SJSA1 (cell line): ENCODE data around the gene FAM107A. TPM values are rescaled to one million over a fixed set of nuclear protein-coding genes. Genes with fewer than 3 reads are reported as not detected.

ENCODE experiments used
- DNase-seq, 2 experiments: peaks; one replicate each; pipeline ENCODE4 v3.0.0-alpha.2; 2015 to 2020; ENCODE audit warnings: low spot score in 2 of 2, low read depth in 1 of 2
- H3K27ac ChIP-seq: fragments of 250-450 bp; sonication (Bioruptor Pico); 2 replicates; pipeline ENCODE4 v1.5.1; 2020; ENCODE audit warnings: mild to moderate bottlenecking, moderate library complexity
- H3K27me3 ChIP-seq: fragments of 250-450 bp; sonication (Bioruptor Pico); replicated peaks from 2 replicates; pipeline ENCODE4 v1.5.1; 2020; ENCODE audit warnings: mild to moderate bottlenecking, moderate library complexity
- H3K36me3 ChIP-seq: fragments of 250-450 bp; sonication (Bioruptor Pico); 2 replicates; pipeline ENCODE4 v1.5.1; 2020; ENCODE audit warnings: mild to moderate bottlenecking
- H3K4me1 ChIP-seq: fragments of 250-450 bp; sonication (Bioruptor Pico); replicated peaks from 2 replicates; pipeline ENCODE4 v1.6.1; 2021; ENCODE audit warnings: mild to moderate bottlenecking
- H3K4me3 ChIP-seq: fragments of 250-450 bp; sonication (Bioruptor Pico); 2 replicates; pipeline ENCODE4 v1.5.1; 2020; ENCODE audit warnings: mild to moderate bottlenecking
- H3K9me3 ChIP-seq: fragments of 250-450 bp; sonication (Bioruptor Pico); replicated peaks from 2 replicates; pipeline ENCODE4 v1.5.1; 2020; ENCODE audit warnings: mild to moderate bottlenecking
- total RNA-seq: library from RNA; depleted of rRNA; stranded (reverse); fragments of >200 nt; shearing (Covaris generic); gene quantifications from 2 replicates; pipeline ENCODE4 v1.2.3, GENCODE V29; 2014; rRNA removed

The FAM107A gene, protein sequence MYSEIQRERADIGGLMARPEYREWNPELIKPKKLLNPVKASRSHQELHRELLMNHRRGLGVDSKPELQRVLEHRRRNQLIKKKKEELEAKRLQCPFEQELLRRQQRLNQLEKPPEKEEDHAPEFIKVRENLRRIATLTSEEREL
- total RNA-seq, result not detected in 2 replicates

GRCh38 chr3:58577269-58577821 lies at the start of gene FAM107A:
TSS of gene FAM107A (minus strand) at chr3:58577391. CDS start at chr3:58569860, 7,531 bp downstream.
- H3K4me3 ChIP-seq, result no peak within 1 kb of the TSS

DNA sequence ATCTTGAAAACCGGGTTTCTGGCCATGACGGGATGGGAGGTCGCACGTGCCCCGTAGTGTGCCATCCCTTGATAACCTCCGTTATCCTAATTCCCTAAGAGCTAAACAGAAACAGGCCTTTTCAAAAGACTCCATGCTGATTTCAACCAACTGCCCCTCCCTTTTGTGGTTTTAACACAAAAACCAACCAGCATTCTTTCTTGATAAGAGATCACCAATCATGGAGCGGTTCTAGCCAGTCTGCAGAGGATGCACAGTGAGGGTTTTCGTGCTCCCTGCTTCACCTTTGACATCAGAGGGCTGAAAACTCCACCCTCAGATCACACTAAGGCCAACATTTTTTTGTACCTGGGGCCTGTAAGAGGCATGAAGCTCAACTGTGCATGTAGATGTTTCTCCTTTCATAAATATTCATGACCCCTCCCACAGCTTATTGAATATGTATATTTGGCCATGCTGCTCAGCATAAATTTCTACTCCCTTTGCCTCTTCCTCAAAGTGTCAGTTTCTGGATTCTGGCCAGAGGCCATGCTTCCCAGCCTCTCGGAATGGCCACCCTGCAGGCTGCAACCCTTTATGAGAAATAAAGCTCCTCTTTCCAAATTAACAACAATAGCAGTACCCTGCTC lies 48.1 kb upstream of the FAM107A start:
- peaks cover 32% of the 10 kb centered on the region for H3K4me1 ChIP-seq
- no peaks in the 10 kb centered on the region for H3K36me3 ChIP-seq
- H3K4me3 ChIP-seq, result no peak overlapping the region
- no peaks in the 10 kb centered on the region for H3K27me3 ChIP-seq
- H3K27ac ChIP-seq, result no peak overlapping the region
- no peak for DNase-seq
- H3K9me3 ChIP-seq, result 0 out of 2 replicates have a peak, but pooled peaks cover 3% of the 10 kb centered on the region

More at GRCh38 chr3:58577269-58577821, at the start of gene FAM107A:
- Histone ChIP-seq H3K9me3 (no peaks in the 10 kb centered on the region), H3K36me3 (no peaks in the 10 kb centered on the region), H3K27ac (no peak within 1 kb of the TSS), H3K4me1 (no peaks in the 10 kb centered on the region), H3K27me3 (no peaks in the 10 kb centered on the region)
- DNase-seq, result no peak

GRCh38 chr3:58624550-58624949 lies 47.4 kb upstream of the FAM107A start:
- Histone ChIP-seq H3K4me3 (no peak overlapping the region), H3K4me1 (peaks cover 25% of the 10 kb centered on the region), H3K9me3 (no peaks in the 10 kb centered on the region), H3K27ac (no peak overlapping the region), H3K36me3 (no peaks in the 10 kb centered on the region), H3K27me3 (no peaks in the 10 kb centered on the region)
- DNase-seq, result no peak

DNA sequence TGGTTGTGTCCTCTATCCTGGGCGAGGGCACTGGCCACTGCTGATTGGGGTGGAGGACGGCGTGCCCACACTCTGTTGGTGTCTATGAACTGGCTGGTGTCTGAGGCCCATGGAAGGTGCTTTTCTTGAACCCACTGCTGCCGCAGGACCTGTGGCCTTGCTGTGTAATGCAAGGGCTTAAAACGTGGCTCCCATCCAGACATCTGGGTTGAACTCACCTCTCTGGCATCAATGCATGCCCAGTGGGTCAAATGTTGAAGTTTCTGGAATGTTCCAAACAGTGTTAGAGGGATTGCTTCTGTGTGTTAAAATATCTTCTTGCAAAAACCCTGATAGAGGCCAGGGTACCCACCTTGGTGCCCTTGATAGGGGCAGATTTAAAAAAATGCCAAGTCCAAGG lies 46.8 kb upstream of the FAM107A start:
- no peaks in the 10 kb centered on the region for H3K9me3 ChIP-seq
- H3K27ac ChIP-seq, result no peak overlapping the region
- no peak overlapping the region for H3K4me3 ChIP-seq
- H3K36me3 ChIP-seq, result no peaks in the 10 kb centered on the region
- peaks cover 19% of the 10 kb centered on the region for H3K4me1 ChIP-seq
- no peak for DNase-seq
- no peaks in the 10 kb centered on the region for H3K27me3 ChIP-seq

DNA sequence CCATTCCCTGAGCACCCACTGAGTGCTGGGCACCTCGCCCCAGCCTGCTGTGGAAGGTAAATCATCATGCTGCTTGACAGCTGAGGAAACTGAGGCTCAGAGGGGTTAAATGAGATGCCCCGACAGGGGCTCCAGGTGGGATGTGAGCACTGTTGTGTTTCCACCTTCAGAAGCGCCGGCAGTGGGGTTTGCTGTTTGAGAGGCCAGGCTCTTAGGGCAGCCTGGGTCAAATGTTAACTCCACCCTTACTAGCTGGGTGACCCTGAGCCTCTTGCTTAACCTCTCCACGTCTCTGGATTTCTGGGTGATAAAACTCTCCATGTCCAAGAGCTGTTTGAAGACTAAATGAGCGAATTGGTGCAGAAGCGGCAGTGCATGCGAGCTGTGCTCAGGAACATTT lies 46.3 kb upstream of the FAM107A start:
- H3K4me1 ChIP-seq, result peaks cover 14% of the 10 kb centered on the region
- no peaks in the 10 kb centered on the region for H3K36me3 ChIP-seq
- H3K27ac ChIP-seq, result no peak overlapping the region
- no peak overlapping the region for H3K4me3 ChIP-seq
- DNase-seq, result no peak
- H3K9me3 ChIP-seq, result no peaks in the 10 kb centered on the region
- no peaks in the 10 kb centered on the region for H3K27me3 ChIP-seq

GRCh38 chr3:58622892-58623291 lies 45.7 kb upstream of the FAM107A start:
- H3K36me3 ChIP-seq, result no peaks in the 10 kb centered on the region
- no peaks in the 10 kb centered on the region for H3K27me3 ChIP-seq
- no peaks in the 10 kb centered on the region for H3K9me3 ChIP-seq
- H3K27ac ChIP-seq, result no peak overlapping the region
- no peak for DNase-seq
- peaks cover 8% of the 10 kb centered on the region for H3K4me1 ChIP-seq
- no peak overlapping the region for H3K4me3 ChIP-seq

- Histone ChIP-seq H3K4me3 (no peak overlapping the region), H3K9me3 (no peaks in the 10 kb centered on the region), H3K36me3 (no peaks in the 10 kb centered on the region), H3K27me3 (no peaks in the 10 kb centered on the region), H3K4me1 (peaks cover 3% of the 10 kb centered on the region), H3K27ac (no peak overlapping the region)
- no peak for DNase-seq
Measured at GRCh38 chr3:58622436-58622835, 45.2 kb upstream of the FAM107A start.

GRCh38 chr3:58621086-58621830 lies 44.1 kb upstream of the FAM107A start:
- Histone ChIP-seq H3K27ac (no peak overlapping the region), H3K27me3 (no peaks in the 10 kb centered on the region), H3K36me3 (no peaks in the 10 kb centered on the region), H3K9me3 (no peaks in the 10 kb centered on the region), H3K4me1 (no peaks in the 10 kb centered on the region; the same call in 1 of the 2 replicates), H3K4me3 (no peak overlapping the region)
- DNase-seq, result no peak

- no peaks in the 10 kb centered on the region; the same call in 1 of the 2 replicates for H3K4me1 ChIP-seq
- H3K4me3 ChIP-seq, result no peak overlapping the region
- H3K9me3 ChIP-seq, result no peaks in the 10 kb centered on the region
- H3K27me3 ChIP-seq, result no peaks in the 10 kb centered on the region
- H3K27ac ChIP-seq, result no peak overlapping the region
- no peaks in the 10 kb centered on the region for H3K36me3 ChIP-seq
- DNase-seq, result no peak
Measured at GRCh38 chr3:58620421-58620820, 43.2 kb upstream of the FAM107A start.

GRCh38 chr3:58617338-58617761 lies 40.2 kb upstream of the FAM107A start:
- H3K9me3 ChIP-seq, result no peaks in the 10 kb centered on the region
- H3K27me3 ChIP-seq, result no peaks in the 10 kb centered on the region
- no peak for DNase-seq
- H3K4me3 ChIP-seq, result no peak overlapping the region
- H3K36me3 ChIP-seq, result no peaks in the 10 kb centered on the region
- no peak overlapping the region for H3K27ac ChIP-seq
- no peaks in the 10 kb centered on the region for H3K4me1 ChIP-seq

DNA sequence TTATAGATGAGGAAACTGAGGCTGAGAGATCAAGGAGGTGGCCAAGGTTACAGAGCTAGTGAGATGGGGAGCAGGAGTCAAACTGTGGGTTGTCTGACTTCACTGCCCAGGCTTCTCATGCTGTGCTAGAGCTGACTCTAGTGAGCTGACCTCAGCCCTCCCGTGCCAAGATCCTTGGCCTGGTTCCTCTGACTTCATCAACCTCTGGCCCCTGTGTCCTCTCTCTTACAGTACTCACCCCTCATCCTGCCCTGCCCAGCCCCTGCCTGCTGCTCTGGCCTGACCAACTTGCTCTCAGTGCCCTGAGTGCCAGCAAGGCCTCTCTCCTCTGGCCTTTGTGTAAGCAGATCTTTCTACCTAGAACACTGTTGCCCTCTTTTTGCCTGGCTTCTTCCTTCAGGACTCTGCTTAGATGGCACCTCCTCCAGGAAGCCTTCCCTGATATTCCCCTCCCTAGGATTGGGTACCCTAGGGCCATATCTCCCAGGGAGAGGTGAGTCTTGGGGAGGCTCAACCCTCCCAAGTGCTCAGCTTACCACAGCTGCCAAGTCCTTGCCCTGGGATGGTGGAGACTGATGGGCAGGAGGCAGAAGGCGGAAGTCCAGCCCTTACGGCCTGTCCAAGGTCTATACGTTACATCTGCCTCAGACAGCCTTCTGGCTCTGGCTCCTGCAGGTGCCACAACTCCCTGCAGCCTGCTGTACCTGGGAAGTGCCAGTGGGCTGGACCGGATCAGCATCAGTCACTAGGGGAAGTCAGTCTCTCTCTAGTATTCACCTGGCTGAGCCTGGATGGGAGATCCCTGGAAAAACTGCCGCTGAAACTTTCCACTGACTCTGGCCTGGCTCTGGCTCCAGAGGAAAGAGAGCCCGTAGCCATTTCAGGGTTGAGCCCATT lies 36.3 kb upstream of the FAM107A start:
- H3K27ac ChIP-seq, result no peak overlapping the region

DNA sequence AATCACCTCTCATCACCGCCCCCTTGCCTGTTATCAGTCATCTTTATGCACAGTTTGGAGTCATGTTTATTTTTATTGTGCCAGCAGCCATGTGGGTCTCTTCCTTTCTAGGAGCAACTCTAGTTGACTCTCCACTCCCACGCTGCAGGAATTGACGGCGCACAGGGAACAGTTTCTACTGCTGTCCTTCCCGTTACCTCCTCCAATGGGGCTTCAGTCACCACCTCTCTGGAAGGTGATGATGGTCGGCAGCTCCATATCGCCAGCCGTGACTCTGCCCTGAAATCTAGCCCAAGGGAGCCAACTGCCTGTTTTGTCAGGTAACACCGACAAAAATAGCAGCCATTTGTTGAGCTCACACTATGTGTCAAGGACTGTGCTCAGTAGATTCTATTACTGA lies 35.6 kb upstream of the FAM107A start:
- no peak overlapping the region for H3K4me3 ChIP-seq
- H3K9me3 ChIP-seq, result no peaks in the 10 kb centered on the region
- no peaks in the 10 kb centered on the region for H3K36me3 ChIP-seq
- no peaks in the 10 kb centered on the region for H3K4me1 ChIP-seq
- DNase-seq, result no peak
- no peak overlapping the region for H3K27ac ChIP-seq
- H3K27me3 ChIP-seq, result no peaks in the 10 kb centered on the region

More for the DNA sequence above, 36.3 kb upstream of the FAM107A start:
- Histone ChIP-seq H3K4me3 (no peak overlapping the region), H3K9me3 (no peaks in the 10 kb centered on the region), H3K27me3 (no peaks in the 10 kb centered on the region), H3K36me3 (no peaks in the 10 kb centered on the region), H3K4me1 (no peaks in the 10 kb centered on the region)
- DNase-seq, result no peak

GRCh38 chr3:58609990-58610389 lies 32.8 kb upstream of the FAM107A start:
- H3K27ac ChIP-seq, result no peak overlapping the region
- H3K27me3 ChIP-seq, result no peaks in the 10 kb centered on the region
- no peaks in the 10 kb centered on the region for H3K36me3 ChIP-seq
- H3K4me1 ChIP-seq, result no peaks in the 10 kb centered on the region
- no peak for DNase-seq
- no peaks in the 10 kb centered on the region for H3K9me3 ChIP-seq
- H3K4me3 ChIP-seq, result no peak overlapping the region
